ENCODE results near the gene BACH1. TPM values are rescaled to one million over a fixed set of nuclear protein-coding genes. Genes with fewer than 3 reads are reported as not detected.
"Not testable (repeated sequence)": the region's sequence is repeated elsewhere in the genome, so short reads cannot be mapped to it uniquely, and the experiment has no call there.

BACH1 gene
- total and polyA plus RNA-seq, 2 of the 8 experiments (the other 6 are each of a cell fraction or from before 2014, with no cell fraction given), result 6.9 to 50.7 TPM

- H4K5ac ChIP-seq (ENCODE audit: insufficient read length, low read depth, low read length); H2AFZ ChIP-seq (ENCODE audit: low read length); H3K9me3 ChIP-seq (ENCODE audit: insufficient read depth in 2 of 2, low read depth in 1 of 2, low read length in 1 of 2); H3K4me2 ChIP-seq (ENCODE audit: insufficient read depth in 1 of 2, low read depth in 2 of 2, low read length in 2 of 2); H3K4me3 ChIP-seq (ENCODE audit: extremely low read depth in 1 of 4, insufficient read depth in 2 of 4, low read depth in 3 of 4, low read length in 4 of 4); H3K4me1 ChIP-seq (replicated peaks in 1 of 4; ENCODE audit: control insufficient read depth in 3 of 4, insufficient read depth in 4 of 4, low read length in 3 of 4); H3K9ac ChIP-seq (replicated peaks in 1 of 4; ENCODE audit: extremely low read depth in 1 of 4, low read depth in 3 of 4, low read length in 3 of 4); H2BK20ac ChIP-seq (ENCODE audit: low read length); H4K20me1 ChIP-seq (replicated peaks in 1 of 2; ENCODE audit: control insufficient read depth in 1 of 2, insufficient read depth in 2 of 2, low read length in 2 of 2); H3K79me2 ChIP-seq (ENCODE audit: control insufficient read depth in 1 of 2, insufficient read depth in 2 of 2, low read length in 2 of 2); H2BK12ac ChIP-seq (ENCODE audit: low read depth, low read length); H4K8ac ChIP-seq (ENCODE audit: extremely low read depth, insufficient read depth, low read length); H3K56ac ChIP-seq (replicated peaks; ENCODE audit: insufficient read length, low read depth, low read length); H2BK15ac ChIP-seq (ENCODE audit: low read length); H3K18ac ChIP-seq (ENCODE audit: extremely low read depth, low read length); H3K23ac ChIP-seq (ENCODE audit: insufficient read length); DNase-seq (ENCODE audit: low read depth in 1 of 2, low spot score in 2 of 2); FAIRE-seq; H2AK5ac ChIP-seq (ENCODE audit: low read depth, low read length); H3K23me2 ChIP-seq (ENCODE audit: low read depth, low read length); H3K27ac ChIP-seq (ENCODE audit: low read depth, low read length); H3K79me1 ChIP-seq (ENCODE audit: low read depth, low read length); POLR2A ChIA-PET (ENCODE audit: partially characterized antibody); H3K14ac ChIP-seq (ENCODE audit: insufficient read length); H2BK120ac ChIP-seq (replicated peaks; ENCODE audit: low read depth, low read length); H2BK5ac ChIP-seq (ENCODE audit: low read depth, low read length); H3K27me3 ChIP-seq (replicated peaks in 1 of 4; ENCODE audit: control insufficient read depth in 3 of 4, extremely low read depth in 1 of 4, insufficient read depth in 3 of 4, low read length in 3 of 4); H3K4ac ChIP-seq (replicated peaks; ENCODE audit: insufficient read length, low read depth, low read length); H4K91ac ChIP-seq (replicated peaks; ENCODE audit: insufficient read length, low read length): not testable (repeated sequence)
- CTCF ChIA-PET (ENCODE audit: partially characterized antibody), result interaction anchor here (1.4 to 3.9 kb wide), 3 partner anchors 10 to 191 kb away, joined by 3 to 13 read pairs (median 4); no protein-coding TSS in a partner anchor
- 94% methylated on average over 14 of the region's 14 CpGs; no CpG with 5 or more reads in 1 of the 2 experiments for WGBS, 2 experiments (ENCODE audit: extremely low coverage in 1 of 2, insufficient coverage in 1 of 2, insufficient read length in 1 of 2, insufficient replicate concordance in 2 of 2, low coverage in 1 of 2, low lambda C conversion rate in 2 of 2, missing lambda C conversion rate in 1 of 2)
- peaks cover 0 to 15% (median 2%) of the 10 kb centered on the region in 4 experiments; a peak in 1 of 8 replicates for H3K36me3 ChIP-seq (ENCODE audit: control insufficient read depth in 2 of 4, insufficient read depth in 4 of 4, low read length in 3 of 4)
Measured at GRCh38 chr21:29355043-29355710, 56.5 kb downstream of the BACH1 start.

- H3K27ac ChIP-seq (ENCODE audit: low read depth, low read length); H4K91ac ChIP-seq (replicated peaks; ENCODE audit: insufficient read length, low read length); H3K4ac ChIP-seq (replicated peaks; ENCODE audit: insufficient read length, low read depth, low read length); H2BK12ac ChIP-seq (ENCODE audit: low read depth, low read length); FAIRE-seq; H3K23ac ChIP-seq (ENCODE audit: insufficient read length); H2AK5ac ChIP-seq (ENCODE audit: low read depth, low read length); H2AFZ ChIP-seq (ENCODE audit: low read length); H2BK5ac ChIP-seq (ENCODE audit: low read depth, low read length); H3K27me3 ChIP-seq (replicated peaks in 1 of 4; ENCODE audit: control insufficient read depth in 3 of 4, extremely low read depth in 1 of 4, insufficient read depth in 3 of 4, low read length in 3 of 4); H3K79me2 ChIP-seq (ENCODE audit: control insufficient read depth in 1 of 2, insufficient read depth in 2 of 2, low read length in 2 of 2); H3K4me3 ChIP-seq (ENCODE audit: extremely low read depth in 1 of 4, insufficient read depth in 2 of 4, low read depth in 3 of 4, low read length in 4 of 4); H2BK15ac ChIP-seq (ENCODE audit: low read length); H4K8ac ChIP-seq (ENCODE audit: extremely low read depth, insufficient read depth, low read length); H3K23me2 ChIP-seq (ENCODE audit: low read depth, low read length); H3K9ac ChIP-seq (replicated peaks in 1 of 4; ENCODE audit: extremely low read depth in 1 of 4, low read depth in 3 of 4, low read length in 3 of 4); H3K14ac ChIP-seq (ENCODE audit: insufficient read length); H3K79me1 ChIP-seq (ENCODE audit: low read depth, low read length); H3K4me1 ChIP-seq (replicated peaks in 1 of 4; ENCODE audit: control insufficient read depth in 3 of 4, insufficient read depth in 4 of 4, low read length in 3 of 4); H4K5ac ChIP-seq (ENCODE audit: insufficient read length, low read depth, low read length); H3K9me3 ChIP-seq (ENCODE audit: insufficient read depth in 2 of 2, low read depth in 1 of 2, low read length in 1 of 2); H3K18ac ChIP-seq (ENCODE audit: extremely low read depth, low read length); POLR2A ChIA-PET (ENCODE audit: partially characterized antibody); H4K20me1 ChIP-seq (replicated peaks in 1 of 2; ENCODE audit: control insufficient read depth in 1 of 2, insufficient read depth in 2 of 2, low read length in 2 of 2); H3K4me2 ChIP-seq (ENCODE audit: insufficient read depth in 1 of 2, low read depth in 2 of 2, low read length in 2 of 2); DNase-seq (ENCODE audit: low read depth in 1 of 2, low spot score in 2 of 2); H2BK120ac ChIP-seq (replicated peaks; ENCODE audit: low read depth, low read length); H3K56ac ChIP-seq (replicated peaks; ENCODE audit: insufficient read length, low read depth, low read length); H2BK20ac ChIP-seq (ENCODE audit: low read length): not testable (repeated sequence)
- 94% methylated on average over 1 of the region's 1 CpG; no CpG with 5 or more reads in 1 of the 2 experiments for WGBS, 2 experiments (ENCODE audit: extremely low coverage in 1 of 2, insufficient coverage in 1 of 2, insufficient read length in 1 of 2, insufficient replicate concordance in 2 of 2, low coverage in 1 of 2, low lambda C conversion rate in 2 of 2, missing lambda C conversion rate in 1 of 2)
- peaks cover 0 to 15% (median 2%) of the 10 kb centered on the region in 4 experiments; a peak in 1 of 8 replicates for H3K36me3 ChIP-seq (ENCODE audit: control insufficient read depth in 2 of 4, insufficient read depth in 4 of 4, low read length in 3 of 4)
- CTCF ChIA-PET (ENCODE audit: partially characterized antibody), result interaction anchor here (3.9 kb wide), 1 partner anchor 16 kb away, joined by 13 read pairs; no protein-coding TSS in a partner anchor
Measured at GRCh38 chr21:29356291-29356690, 57.6 kb downstream of the BACH1 start.

Measured in H1 (cell line).